Psoas muscle (tissue), 8 donors: ENCODE data around the gene GTPBP8. TPM values are rescaled to one million over a fixed set of nuclear protein-coding genes. Genes with fewer than 3 reads are reported as not detected.

Experiments
- ATAC-seq, 4 donors: fragments of 200-7000 bp; cut with Tn5 transposase; one replicate each; pipeline ENCODE4 v1.9.1; 2020; ENCODE audit warnings: moderate library complexity in 3 of 4, mild to moderate bottlenecking in 2 of 4
- DNase-seq, 2 donors: peaks; one replicate each; pipeline ENCODE4 v3.0.0-alpha.2; 2020
- H3K27ac ChIP-seq: fragments of 200-600 bp; one replicate; pipeline ENCODE4 v1.8.0; 2022
- H3K27me3 ChIP-seq, 3 donors: fragments of 200-600 bp in 1 of 3; one replicate each; pipeline versions ENCODE4 v1.6.1 to v1.8.0; 2013 to 2022; ENCODE audit warnings: low read length in 2 of 3, mild to moderate bottlenecking in 2 of 3, moderate library complexity in 1 of 3; ENCODE audit not compliant: insufficient read depth in 3 of 3
- H3K36me3 ChIP-seq, 2 donors: fragments of 200-600 bp in 1 of 2; one replicate each; pipeline versions ENCODE4 v1.6.1 to v1.8.0; 2013 to 2022; ENCODE audit warnings: low read depth in 1 of 2, mild to moderate bottlenecking in 1 of 2, moderate library complexity in 1 of 2; ENCODE audit not compliant: insufficient read depth in 1 of 2
- H3K4me1 ChIP-seq: fragments of 200-600 bp; one replicate; pipeline ENCODE4 v1.8.0; 2022
- H3K4me3 ChIP-seq: fragments of 200-600 bp; one replicate; pipeline ENCODE4 v1.8.0; 2022; ENCODE audit warnings: mild to moderate bottlenecking
- H3K9me3 ChIP-seq: fragments of 200-600 bp; one replicate; pipeline ENCODE4 v1.8.0; 2022
- CTCF ChIP-seq: fragments of 200-600 bp; IDR thresholded peaks from one replicate; pipeline ENCODE4 v1.8.0; 2022; ENCODE audit warnings: antibody characterized with exemption
- WGBS, 3 donors: extraction: QIAGEN DNeasy Blood & Tissue Kit; methylation state at CpG; one replicate each; pipeline versions ENCODE4 v1.1.6 to v1.1.7; 2013; 5-methylcytosine and 5-hydroxymethylcytosine counted together
- intact Hi-C, 2 donors: fragments of 100-400 bp; cut with DNase I; formaldehyde crosslinking; loops; one replicate each; pipeline versions ENCODE4 v1.11.0 to v1.14.2; 2022
- polyA plus RNA-seq, 3 donors: library from polyadenylated mRNA; stranded (reverse); fragments of 200-250 nt; gene quantifications; one replicate each; pipeline ENCODE4 v1.2.3, GENCODE V29; 2013
- total RNA-seq, 4 donors: library from RNA; stranded (reverse); fragmentation: NEBNext Ultra II Directional in 2 of 4; extraction: Animal tissue kit (Norgen Biotek cat#: 25700) in 2 of 4; gene quantifications; one replicate each; pipeline versions ENCODE4 v1.2.1 to v1.2.4, GENCODE V29; 2021 to 2023
- donor health status: healthy with polysubstance abuse.
- donor health status: DM: no; HTN: no; CAD: no; lungs with moderate emphysema.
- donor health status: Bipolar disorder and iron deficiency.
- donor health status: healthy.
- donor health status: DM: yes; HTN: yes; CAD: no.
- donor health status: DM: no; HTN: no; CAD: no.
- donor health status: DM: no; HTN: no; CAD: no.
- donor health status: DM: yes; HTN: yes; CAD: no.

The GTPBP8 gene
- total and polyA plus RNA-seq, 7 donors, result 15.4 to 41.9 (median 26.3) TPM

GRCh38 chr3:113000691-113001090 lies 9.9 kb downstream of the GTPBP8 start:
- intact Hi-C loops, result no loop called here
- no peak overlapping the region for H3K27ac ChIP-seq
- ATAC-seq, result no peak
- H3K36me3 ChIP-seq, result peaks cover 3 to 95% of the 10 kb centered on the region in 2 donors
- no peaks in the 10 kb centered on the region for H3K4me1 ChIP-seq
- 75 to 81% (median 76%) methylated on average over 4 of the region's 4 CpGs for WGBS, 3 donors
- H3K27me3 ChIP-seq, result no peaks in the 10 kb centered on the region
- no peaks in the 10 kb centered on the region for H3K9me3 ChIP-seq
- TF ChIP-seq CTCF, result no peak
- DNase-seq, result no peak
- no peak overlapping the region for H3K4me3 ChIP-seq

- intact Hi-C loops, result no loop called here
These were observed 11.3 kb downstream of the GTPBP8 start for GRCh38 chr3:113002037-113002436.

GRCh38 chr3:113002679-113003078 lies 11.9 kb downstream of the GTPBP8 start:
- H3K27ac ChIP-seq, result no peak overlapping the region
- no peak for ATAC-seq
- no peak for DNase-seq
- H3K27me3 ChIP-seq, result no peaks in the 10 kb centered on the region
- intact Hi-C loops, result no loop called here
- no peak overlapping the region for H3K4me3 ChIP-seq
- no peaks in the 10 kb centered on the region for H3K9me3 ChIP-seq
- no peak for TF ChIP-seq CTCF
- H3K36me3 ChIP-seq, result peaks cover 10 to 99% of the 10 kb centered on the region in 2 donors
- no peaks in the 10 kb centered on the region for H3K4me1 ChIP-seq

More at GRCh38 chr3:113002037-113002436, 11.3 kb downstream of the GTPBP8 start:
- no peak overlapping the region for H3K27ac ChIP-seq
- H3K4me3 ChIP-seq, result no peak overlapping the region
- no peaks in the 10 kb centered on the region for H3K4me1 ChIP-seq
- H3K27me3 ChIP-seq, result no peaks in the 10 kb centered on the region
- ATAC-seq (no peak), DNase-seq (no peak)
- H3K9me3 ChIP-seq, result no peaks in the 10 kb centered on the region
- no peak for TF ChIP-seq CTCF
- H3K36me3 ChIP-seq, result peaks cover 10 to 99% of the 10 kb centered on the region in 2 donors

GRCh38 chr3:113005611-113006010 lies 14.8 kb downstream of the GTPBP8 start:
- intact Hi-C loops, result no loop called here
- no peak for TF ChIP-seq CTCF
- no peak overlapping the region for H3K27ac ChIP-seq
- H3K9me3 ChIP-seq, result no peaks in the 10 kb centered on the region
- no peaks in the 10 kb centered on the region for H3K27me3 ChIP-seq
- DNase-seq (no peak), ATAC-seq (no peak)
- H3K4me3 ChIP-seq, result no peak overlapping the region
- 80 to 87% (median 83%) methylated on average over 7 of the region's 7 CpGs for WGBS, 3 donors
- peaks cover 9 to 100% of the 10 kb centered on the region in 2 donors for H3K36me3 ChIP-seq
- no peaks in the 10 kb centered on the region for H3K4me1 ChIP-seq

GRCh38 chr3:113006359-113007056 lies 15.7 kb downstream of the GTPBP8 start:
- intact Hi-C loops, result no loop called here
- Histone ChIP-seq H3K36me3 (peaks cover 9 to 100% of the 10 kb centered on the region in 2 donors), H3K4me3 (no peak overlapping the region), H3K27me3 (no peaks in the 10 kb centered on the region), H3K9me3 (no peaks in the 10 kb centered on the region), H3K27ac (no peak overlapping the region), H3K4me1 (no peaks in the 10 kb centered on the region)
- ATAC-seq (no peak), DNase-seq (no peak)
- WGBS, 3 donors, result 83 to 90% (median 84%) methylated on average over 4 of the region's 4 CpGs
- no peak for TF ChIP-seq CTCF
